Spleen (tissue), 7 donors: ENCODE measurements around the gene RTL10.

ENCODE experiments used
- POLR2A ChIP-seq, 3 donors: fragments of 450-650 bp; IDR thresholded peaks; one replicate each; pipeline ENCODE4 v1.5.1; 2017; ENCODE audit warnings: antibody characterized with exemption in 3 of 3, mild to moderate bottlenecking in 1 of 3
- POLR2AphosphoS5 ChIP-seq, 3 donors: sonication (generic); formaldehyde crosslinking; IDR thresholded peaks; one replicate each; pipeline ENCODE4 v1.5.1; 2017; ENCODE audit warnings: antibody characterized with exemption in 3 of 3
- TF ChIP-seq, protein P1 (sequence below), 11 experiments: fragments of 200-600 bp in 7 of 11; fragments of 450-650 bp in 4 of 11; sonication (generic) in 4 of 11; IDR thresholded peaks in 8 of 11; conservative IDR thresholded peaks in 3 of 11; 1 replicate in 7 of 11; 2 replicates in 4 of 11; pipeline versions ENCODE4 v1.4.0 to v1.8.0; 2016 to 2021; ENCODE audit warnings: antibody characterized with exemption in 11 of 11, inconsistent platforms in 4 of 11, mild to moderate bottlenecking in 1 of 11
- donor health status: DM: no; HTN: no; CAD: no; lungs with moderate emphysema.
- donor health status: DM: no; HTN: no; CAD: no.
- donor health status: DM: no; HTN: no; CAD: no.

DNA sequence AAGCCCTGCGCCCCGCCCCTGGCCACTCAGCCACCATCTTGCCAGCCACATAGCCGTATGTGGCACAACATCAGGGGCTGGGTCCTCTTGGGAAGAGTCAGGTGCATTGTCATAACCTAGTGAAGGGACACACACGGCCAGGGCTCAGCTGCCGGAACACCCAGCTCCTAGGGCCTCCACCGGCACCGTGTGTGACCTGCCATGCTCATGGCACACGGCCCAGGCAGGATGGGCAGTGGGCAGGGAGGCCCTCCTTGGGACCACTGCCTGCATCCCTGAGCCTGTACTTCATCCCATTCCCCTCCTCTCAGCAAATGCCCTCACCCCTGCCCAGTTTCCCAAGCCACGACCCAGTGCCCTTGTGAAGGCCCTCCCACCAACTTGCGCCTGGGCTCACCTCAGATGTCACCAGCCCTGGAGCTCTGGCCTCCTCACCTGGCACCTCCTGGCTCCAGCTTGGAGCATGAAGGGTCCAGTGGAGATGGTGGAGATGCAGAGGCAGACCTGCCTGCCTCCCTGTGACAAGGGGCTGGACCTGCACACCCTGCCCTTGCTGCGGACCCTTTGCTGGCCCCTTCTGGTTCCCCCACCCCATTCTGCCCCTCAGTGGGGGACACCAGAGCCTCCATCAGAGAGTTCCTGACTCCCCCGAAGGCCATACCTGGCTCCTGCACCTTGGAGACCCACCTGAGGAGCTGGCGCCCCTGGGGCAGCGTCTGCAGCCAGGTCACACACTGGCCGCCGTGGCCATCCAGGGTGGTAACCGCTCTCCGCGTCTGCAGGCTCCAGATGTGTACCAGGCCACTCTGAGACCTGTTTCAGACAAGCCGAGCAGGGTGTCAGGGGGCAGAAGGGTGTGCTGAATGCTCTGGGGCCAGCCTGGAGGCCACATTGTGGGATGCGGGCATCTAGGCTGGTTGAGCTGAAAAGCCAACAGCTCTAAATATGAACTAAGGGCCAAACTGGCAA is 34.5 kb downstream of the RTL10 start:
- TF ChIP-seq POLR2A (IDR thresholded peaks at IDR 0.05) (no peak), POLR2AphosphoS5 (IDR thresholded peaks at IDR 0.05) (no peak)
- TF ChIP-seq, protein P1, sequence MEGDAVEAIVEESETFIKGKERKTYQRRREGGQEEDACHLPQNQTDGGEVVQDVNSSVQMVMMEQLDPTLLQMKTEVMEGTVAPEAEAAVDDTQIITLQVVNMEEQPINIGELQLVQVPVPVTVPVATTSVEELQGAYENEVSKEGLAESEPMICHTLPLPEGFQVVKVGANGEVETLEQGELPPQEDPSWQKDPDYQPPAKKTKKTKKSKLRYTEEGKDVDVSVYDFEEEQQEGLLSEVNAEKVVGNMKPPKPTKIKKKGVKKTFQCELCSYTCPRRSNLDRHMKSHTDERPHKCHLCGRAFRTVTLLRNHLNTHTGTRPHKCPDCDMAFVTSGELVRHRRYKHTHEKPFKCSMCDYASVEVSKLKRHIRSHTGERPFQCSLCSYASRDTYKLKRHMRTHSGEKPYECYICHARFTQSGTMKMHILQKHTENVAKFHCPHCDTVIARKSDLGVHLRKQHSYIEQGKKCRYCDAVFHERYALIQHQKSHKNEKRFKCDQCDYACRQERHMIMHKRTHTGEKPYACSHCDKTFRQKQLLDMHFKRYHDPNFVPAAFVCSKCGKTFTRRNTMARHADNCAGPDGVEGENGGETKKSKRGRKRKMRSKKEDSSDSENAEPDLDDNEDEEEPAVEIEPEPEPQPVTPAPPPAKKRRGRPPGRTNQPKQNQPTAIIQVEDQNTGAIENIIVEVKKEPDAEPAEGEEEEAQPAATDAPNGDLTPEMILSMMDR (IDR thresholded peaks at IDR 0.05 in 8 of 11, conservative IDR thresholded peaks at IDR 0.05 in 3 of 11) = no peak
